Keratinocyte (primary cell): ENCODE data around the gene FZD4. TPM values are rescaled to one million over a fixed set of nuclear protein-coding genes. Genes with fewer than 3 reads are reported as not detected.

Experiments used
- DNase-seq: peaks from one replicate; pipeline ENCODE4 v3.0.0-alpha.2; 2011; ENCODE audit warnings: low read depth, missing footprints, low spot score
- FAIRE-seq: peaks from 2 replicates; lab custom pipeline; 2011; peaks lifted over from hg19 to GRCh38; lab: Jason Lieb, UNC
- H2AFZ ChIP-seq: 2 replicates; pipeline ENCODE4 v1.6.0; 2012; ENCODE audit warnings: low read length, control low read depth, inconsistent platforms; ENCODE audit not compliant: control insufficient read depth
- H3K27ac ChIP-seq: 2 replicates; pipeline ENCODE4 v1.5.1; 2011; ENCODE audit warnings: low read length; ENCODE audit not compliant: control insufficient read depth, insufficient read depth
- H3K27me3 ChIP-seq: 3 replicates; pipeline ENCODE4 v1.6.0; 2011; ENCODE audit warnings: low read length; ENCODE audit not compliant: control insufficient read depth, insufficient read depth; ENCODE audit errors: extremely low read depth
- H3K36me3 ChIP-seq, 2 experiments: 2 replicates in 1 of 2; 3 replicates in 1 of 2; pipeline ENCODE4 v1.5.1; 2011; ENCODE audit warnings: low read length in 2 of 2, mild to moderate bottlenecking in 1 of 2; ENCODE audit not compliant: control insufficient read depth in 2 of 2, insufficient read depth in 2 of 2; ENCODE audit errors: extremely low read depth in 1 of 2
- H3K4me1 ChIP-seq: 3 replicates; pipeline ENCODE4 v1.5.1; 2011; ENCODE audit warnings: low read length; ENCODE audit not compliant: control insufficient read depth, insufficient read depth; ENCODE audit errors: extremely low read depth
- H3K4me2 ChIP-seq: 3 replicates; pipeline ENCODE4 v1.6.0; 2011; ENCODE audit warnings: low read depth, low read length; ENCODE audit not compliant: control insufficient read depth, insufficient read depth; ENCODE audit errors: extremely low read depth
- H3K4me3 ChIP-seq, 3 experiments: fragments of 200-600 bp in 1 of 3; sonication (generic) in 1 of 3; 2 replicates in 2 of 3; 3 replicates in 1 of 3; pipeline ENCODE4 v1.5.1; 2011 to 2016; ENCODE audit warnings: low read length in 3 of 3, mild to moderate bottlenecking in 3 of 3, control low read depth in 2 of 3, inconsistent platforms in 1 of 3, low read depth in 1 of 3, mixed read lengths in 1 of 3, mixed run types in 1 of 3, moderate library complexity in 1 of 3; ENCODE audit not compliant: control insufficient read depth in 2 of 3, insufficient read depth in 2 of 3; ENCODE audit errors: extremely low read depth in 1 of 3
- H3K79me2 ChIP-seq: 2 replicates; pipeline ENCODE4 v1.6.0; 2012; ENCODE audit warnings: low read length; ENCODE audit not compliant: control insufficient read depth, insufficient read depth
- H3K9ac ChIP-seq: 3 replicates; pipeline ENCODE4 v1.6.0; 2011; ENCODE audit warnings: low read length; ENCODE audit not compliant: control insufficient read depth, insufficient read depth; ENCODE audit errors: extremely low read depth
- H3K9me1 ChIP-seq: 3 replicates; pipeline ENCODE4 v1.6.0; 2011; ENCODE audit warnings: low read length; ENCODE audit not compliant: control insufficient read depth, insufficient read depth; ENCODE audit errors: extremely low read depth
- H3K9me3 ChIP-seq: 2 replicates; pipeline ENCODE4 v1.5.1; 2012; ENCODE audit warnings: low read depth, low read length; ENCODE audit not compliant: control insufficient read depth
- H4K20me1 ChIP-seq: 3 replicates; pipeline ENCODE4 v1.6.0; 2011; ENCODE audit warnings: low read length; ENCODE audit not compliant: control insufficient read depth, insufficient read depth; ENCODE audit errors: extremely low read depth
- CTCF ChIP-seq, 3 experiments: IDR thresholded peaks in 1 of 3; conservative IDR thresholded peaks in 1 of 3; optimal IDR thresholded peaks in 1 of 3; 2 replicates in 2 of 3; 3 replicates in 1 of 3; pipeline versions ENCODE3 to v1.5.1; 2011; ENCODE audit warnings: low read length in 3 of 3, mild to moderate bottlenecking in 3 of 3, moderate library complexity in 2 of 3, control low read depth in 1 of 3, inconsistent platforms in 1 of 3; ENCODE audit not compliant: insufficient read depth in 2 of 3; ENCODE audit errors: extremely low read depth in 1 of 3
- EZH2 ChIP-seq: IDR thresholded peaks from one replicate; pipeline ENCODE4 v1.6.1; 2012; ENCODE audit warnings: inconsistent platforms, mild to moderate bottlenecking, low read length, moderate library complexity
- dilution Hi-C: fragments of 300-500 bp; cut with MboI; formaldehyde crosslinking; loops from one replicate; pipeline ENCODE4 v1.7.0; 2020; ENCODE audit warnings: low sequenced_read_pairs; ENCODE audit not compliant: extremely low pct_ligation_motif_present
- polyA plus RNA-seq, 5 experiments: library from polyadenylated mRNA; depleted of rRNA in 3 of 5; stranded (reverse) in 3 of 5; stranded (forward) in 1 of 5; unstranded in 1 of 5; fragments of >200 nt; gene quantifications; 1 replicate in 1 of 5; 2 replicates in 3 of 5; 3 replicates in 1 of 5; pipeline versions ENCODE4 v1.2.1 to v1.2.3, GENCODE V29; 2011 to 2012; ENCODE audit warnings: missing spikeins in 2 of 5, low read depth in 1 of 5, low replicate concordance in 1 of 5

Gene FZD4
- polyA plus RNA-seq, 1 donor (not counting 4 experiments of a cell fraction or from before 2014, with no cell fraction given) = 0.56 TPM

GRCh38 chr11:86904001-86904400 is 51.2 kb downstream of the FZD4 start:
- no peaks in the 10 kb centered on the region for H3K79me2 ChIP-seq
- DNase-seq (no peak), FAIRE-seq (no peak)
- no peaks in the 10 kb centered on the region for H3K9me3 ChIP-seq
- no peak overlapping the region for H3K4me2 ChIP-seq
- H4K20me1 ChIP-seq = no peaks in the 10 kb centered on the region
- TF ChIP-seq EZH2 (no peak), CTCF (optimal IDR thresholded peaks at IDR 0.05 in 1 of 3, IDR thresholded peaks at IDR 0.05 in 1 of 3, conservative IDR thresholded peaks at IDR 0.05 in 1 of 3; ENCODE audit: extremely low read depth in 1 of 3, insufficient read depth in 2 of 3, low read length in 3 of 3) (no peak)
- dilution Hi-C loops = no loop called here
- H3K27ac ChIP-seq = no peak overlapping the region
- H3K27me3 ChIP-seq = no peaks in the 10 kb centered on the region
- H3K9ac ChIP-seq = no peak overlapping the region
- no peaks in the 10 kb centered on the region for H3K9me1 ChIP-seq
- no peaks in the 10 kb centered on the region for H3K4me1 ChIP-seq
- no peaks in the 10 kb centered on the region for H3K36me3 ChIP-seq
- H3K4me3 ChIP-seq = no peak overlapping the region
- no peak overlapping the region for H2AFZ ChIP-seq

GRCh38 chr11:86902345-86902744 is 52.9 kb downstream of the FZD4 start:
- Histone ChIP-seq H3K4me3 (no peak overlapping the region), H3K9me3 (no peaks in the 10 kb centered on the region), H3K27me3 (no peaks in the 10 kb centered on the region), H3K27ac (no peak overlapping the region), H3K9ac (no peak overlapping the region), H2AFZ (no peak overlapping the region), H3K36me3 (no peaks in the 10 kb centered on the region), H4K20me1 (no peaks in the 10 kb centered on the region), H3K9me1 (no peaks in the 10 kb centered on the region), H3K4me1 (no peaks in the 10 kb centered on the region), H3K4me2 (no peak overlapping the region), H3K79me2 (no peaks in the 10 kb centered on the region)
- no peak for DNase-seq
- TF ChIP-seq EZH2 (no peak), CTCF (optimal IDR thresholded peaks at IDR 0.05 in 1 of 3, IDR thresholded peaks at IDR 0.05 in 1 of 3, conservative IDR thresholded peaks at IDR 0.05 in 1 of 3; ENCODE audit: extremely low read depth in 1 of 3, insufficient read depth in 2 of 3, low read length in 3 of 3) (no peak)
- dilution Hi-C loops = no loop called here
- no peak for FAIRE-seq
